GM12801 (cell line): ENCODE results near the gene PADI3.

Source experiments
- CTCF ChIP-seq: IDR thresholded peaks from one replicate; pipeline ENCODE4 v1.5.1; 2011; ENCODE audit warnings: control low read depth; ENCODE audit not compliant: insufficient read length; ENCODE audit errors: extremely low read depth

The PADI3 gene

DNA sequence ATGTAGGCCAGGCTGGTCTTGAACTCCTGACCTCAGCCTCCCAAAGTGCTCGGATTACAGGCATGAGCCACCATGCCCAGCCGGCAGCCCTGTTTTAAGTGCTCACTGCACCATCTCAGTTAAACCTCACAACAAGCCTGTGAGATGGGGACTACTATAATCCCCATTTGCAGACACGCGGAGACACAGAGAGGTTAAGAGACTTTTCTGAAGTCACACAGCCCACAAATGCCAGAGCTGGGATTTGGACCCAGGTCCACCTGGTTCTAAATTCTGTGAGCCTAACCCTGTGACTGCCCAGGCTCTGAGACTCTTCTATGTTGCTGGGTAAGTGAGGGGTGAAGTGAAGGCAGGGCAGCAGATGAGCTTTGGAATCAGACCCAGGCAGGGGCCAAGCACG, 37.5 kb upstream of the PADI3 start:
- no peak for TF ChIP-seq CTCF

GRCh38 chr1:17212009-17212408, 36.9 kb upstream of the PADI3 start:
- no peak for TF ChIP-seq CTCF

GRCh38 chr1:17212487-17213121, 36.3 kb upstream of the PADI3 start:
- no peak for TF ChIP-seq CTCF

- TF ChIP-seq CTCF, result no peak
These were observed 35.6 kb upstream of the PADI3 start for GRCh38 chr1:17213148-17213781.

DNA sequence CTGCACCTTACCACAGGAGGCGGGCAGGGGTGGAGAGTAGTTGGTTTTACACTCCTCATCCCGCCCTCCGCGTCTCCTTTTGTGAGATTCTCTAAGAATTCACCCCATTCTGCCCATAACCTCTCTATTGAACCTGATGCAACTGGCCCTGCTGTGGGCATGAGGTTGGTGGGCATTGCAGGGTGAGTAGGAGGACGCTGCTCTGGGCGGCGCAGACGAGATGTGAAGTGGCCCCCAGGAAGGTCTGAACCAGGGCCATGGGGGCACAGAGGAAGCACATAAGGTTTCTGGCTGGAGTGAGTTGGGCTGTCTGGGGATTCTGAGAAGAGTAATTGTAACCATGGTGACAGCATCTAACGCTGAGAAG, 35.1 kb upstream of the PADI3 start:
- no peak for TF ChIP-seq CTCF

DNA sequence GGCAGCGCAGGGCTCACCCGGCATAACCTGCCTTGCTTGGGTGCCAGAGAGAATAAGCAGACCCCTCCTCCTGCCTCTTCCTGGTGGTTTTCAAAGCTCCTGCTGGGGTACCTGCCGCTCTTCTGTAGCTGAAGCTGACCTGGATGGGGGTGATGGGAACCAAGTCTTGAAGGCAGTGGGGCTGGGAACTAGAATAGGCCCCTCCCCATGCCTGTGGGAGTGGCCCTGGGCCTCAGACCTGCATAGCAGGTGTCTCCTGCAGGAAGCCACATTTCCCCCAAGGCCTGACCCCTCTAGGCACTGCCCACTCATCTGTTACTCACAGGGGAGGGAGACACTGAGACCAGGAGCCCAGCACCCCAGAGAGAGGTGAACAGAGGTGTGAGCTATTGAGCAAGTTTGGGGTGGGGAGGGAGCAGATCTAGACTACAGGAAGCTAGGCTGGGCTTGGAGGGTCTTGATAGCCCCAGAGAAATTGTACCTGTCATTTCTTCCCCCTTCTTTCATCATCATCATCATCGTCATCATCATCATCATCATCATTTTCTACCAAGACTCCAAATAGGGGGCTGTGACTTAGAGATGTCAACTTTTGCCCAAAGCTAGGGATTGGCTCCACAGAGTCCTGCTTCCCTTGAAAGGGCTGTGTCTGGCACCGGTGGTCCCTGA, 33.9 kb upstream of the PADI3 start:
- no peak for TF ChIP-seq CTCF

DNA sequence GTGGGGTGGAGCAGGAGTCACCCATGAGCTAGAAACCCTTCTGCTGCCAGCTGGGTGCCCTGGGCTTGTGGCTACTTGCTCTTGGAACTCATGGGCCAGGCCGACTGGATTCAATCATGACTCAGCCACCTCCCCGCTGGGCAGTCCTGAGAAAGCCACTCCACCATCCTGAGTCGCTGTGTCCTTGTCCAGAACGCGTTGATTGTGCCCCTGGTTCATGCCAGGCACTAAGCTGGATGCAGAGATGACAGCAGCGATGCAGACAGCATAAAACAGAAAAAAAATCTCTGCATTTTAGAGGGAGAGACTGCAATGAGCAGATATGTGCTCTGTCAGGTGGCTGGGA, 33.4 kb upstream of the PADI3 start:
- no peak for TF ChIP-seq CTCF
